ENCODE data around the gene MAPK6. TPM values are rescaled to one million over a fixed set of nuclear protein-coding genes. Genes with fewer than 3 reads are reported as not detected.
"Not testable (repeated sequence)": the region's sequence is repeated elsewhere in the genome, so short reads cannot be mapped to it uniquely, and the experiment has no call there.

MAPK6 gene
- total RNA-seq, 3 donors from 2014 or later, result 20.8 to 32.2 (median 22.0) TPM

GRCh38 chr15:52054381-52054780, 35.4 kb downstream of the MAPK6 start:
- H3K27me3 ChIP-seq, result no peaks in the 10 kb centered on the region
- H3K4me1 ChIP-seq, result no peaks in the 10 kb centered on the region
- intact Hi-C loops (cut with DNase I; ENCODE audit: low total_unique reads), result no loop called here
- H3K9me3 ChIP-seq, result no peaks in the 10 kb centered on the region
- H3K27ac ChIP-seq, result no peak overlapping the region
- TF ChIP-seq POLR2AphosphoS5 (IDR thresholded peaks at IDR 0.05), result no peak
- TF ChIP-seq, protein P1, sequence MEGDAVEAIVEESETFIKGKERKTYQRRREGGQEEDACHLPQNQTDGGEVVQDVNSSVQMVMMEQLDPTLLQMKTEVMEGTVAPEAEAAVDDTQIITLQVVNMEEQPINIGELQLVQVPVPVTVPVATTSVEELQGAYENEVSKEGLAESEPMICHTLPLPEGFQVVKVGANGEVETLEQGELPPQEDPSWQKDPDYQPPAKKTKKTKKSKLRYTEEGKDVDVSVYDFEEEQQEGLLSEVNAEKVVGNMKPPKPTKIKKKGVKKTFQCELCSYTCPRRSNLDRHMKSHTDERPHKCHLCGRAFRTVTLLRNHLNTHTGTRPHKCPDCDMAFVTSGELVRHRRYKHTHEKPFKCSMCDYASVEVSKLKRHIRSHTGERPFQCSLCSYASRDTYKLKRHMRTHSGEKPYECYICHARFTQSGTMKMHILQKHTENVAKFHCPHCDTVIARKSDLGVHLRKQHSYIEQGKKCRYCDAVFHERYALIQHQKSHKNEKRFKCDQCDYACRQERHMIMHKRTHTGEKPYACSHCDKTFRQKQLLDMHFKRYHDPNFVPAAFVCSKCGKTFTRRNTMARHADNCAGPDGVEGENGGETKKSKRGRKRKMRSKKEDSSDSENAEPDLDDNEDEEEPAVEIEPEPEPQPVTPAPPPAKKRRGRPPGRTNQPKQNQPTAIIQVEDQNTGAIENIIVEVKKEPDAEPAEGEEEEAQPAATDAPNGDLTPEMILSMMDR (IDR thresholded peaks at IDR 0.05), result no peak
- TF ChIP-seq POLR2A (IDR thresholded peaks at IDR 0.05), result no peak
- H3K4me3 ChIP-seq, result no peak overlapping the region
- no peak for DNase-seq (ENCODE audit: low spot score in 2 of 2)
- peaks cover 3% of the 10 kb centered on the region for H3K36me3 ChIP-seq

DNA sequence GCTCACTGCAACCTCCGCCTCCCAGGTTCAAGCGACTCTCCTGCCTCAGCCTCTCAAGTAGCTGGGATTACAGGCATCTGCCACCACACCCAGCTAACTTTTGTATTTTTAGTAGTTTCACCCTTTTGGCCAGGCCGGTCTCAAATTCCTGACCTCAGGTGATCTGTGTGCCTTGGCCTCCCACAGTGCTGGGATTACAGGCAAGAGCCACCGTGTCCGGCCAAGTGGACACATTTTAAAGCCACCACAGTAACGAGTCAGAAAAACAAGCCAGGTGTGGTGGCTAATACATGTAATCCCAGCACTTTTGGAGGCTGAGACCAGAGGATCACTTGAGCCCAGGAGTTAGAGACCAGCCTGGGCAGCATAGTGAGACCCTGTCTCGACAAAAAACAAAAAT, 35.8 kb downstream of the MAPK6 start:
- H3K4me1 ChIP-seq; H3K27me3 ChIP-seq; H3K27ac ChIP-seq; H3K4me3 ChIP-seq; DNase-seq (ENCODE audit: low spot score in 2 of 2); H3K36me3 ChIP-seq; intact Hi-C loops (cut with DNase I; ENCODE audit: low total_unique reads); H3K9me3 ChIP-seq: not testable (repeated sequence)

GRCh38 chr15:52056001-52056400, 37.0 kb downstream of the MAPK6 start:
- H3K9me3 ChIP-seq, result no peaks in the 10 kb centered on the region
- no peaks in the 10 kb centered on the region for H3K27me3 ChIP-seq
- H3K36me3 ChIP-seq, result peaks cover 3% of the 10 kb centered on the region
- TF ChIP-seq POLR2AphosphoS5 (IDR thresholded peaks at IDR 0.05), result no peak
- TF ChIP-seq, protein P1 (IDR thresholded peaks at IDR 0.05), result no peak
- TF ChIP-seq POLR2A (IDR thresholded peaks at IDR 0.05), result no peak
- H3K27ac ChIP-seq, result no peak overlapping the region
- no peak overlapping the region for H3K4me3 ChIP-seq
- no peak for DNase-seq (ENCODE audit: low spot score in 2 of 2)
- no peaks in the 10 kb centered on the region for H3K4me1 ChIP-seq
- intact Hi-C loops (cut with DNase I; ENCODE audit: low total_unique reads), result no loop called here

DNA sequence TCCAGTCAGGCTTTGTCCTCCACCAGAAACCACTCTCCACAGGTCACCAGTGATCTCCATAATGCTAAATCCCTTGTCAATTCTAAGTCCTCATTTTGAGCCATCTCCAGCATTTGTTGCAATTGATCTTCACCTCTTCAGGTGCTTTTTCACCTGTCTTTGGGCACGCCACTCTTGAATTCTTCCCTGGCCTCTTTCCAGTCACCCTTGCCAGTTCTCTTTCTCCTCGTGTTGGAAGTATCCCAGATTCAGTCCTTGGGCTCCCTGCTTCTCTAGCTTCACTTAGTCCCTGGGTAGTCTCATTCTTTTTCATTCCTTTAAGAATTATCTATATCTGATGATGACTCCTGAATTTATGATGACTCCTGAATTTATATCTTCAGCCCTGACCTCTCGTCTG, 37.5 kb downstream of the MAPK6 start:
- Histone ChIP-seq H3K4me1 (no peaks in the 10 kb centered on the region), H3K27ac (no peak overlapping the region), H3K27me3 (no peaks in the 10 kb centered on the region), H3K36me3 (peaks cover 3% of the 10 kb centered on the region), H3K4me3 (no peak overlapping the region), H3K9me3 (no peaks in the 10 kb centered on the region)
- no peak for TF ChIP-seq POLR2AphosphoS5 (IDR thresholded peaks at IDR 0.05)
- TF ChIP-seq, protein P1 (IDR thresholded peaks at IDR 0.05), result no peak
- no peak for TF ChIP-seq POLR2A (IDR thresholded peaks at IDR 0.05)
- DNase-seq (ENCODE audit: low spot score in 2 of 2), result no peak
- intact Hi-C loops (cut with DNase I; ENCODE audit: low total_unique reads), result no loop called here

- Histone ChIP-seq H3K9me3 (no peaks in the 10 kb centered on the region), H3K36me3 (no peaks in the 10 kb centered on the region), H3K27me3 (no peaks in the 10 kb centered on the region), H3K4me3 (no peak overlapping the region), H3K4me1 (no peaks in the 10 kb centered on the region), H3K27ac (no peak overlapping the region)
- DNase-seq (ENCODE audit: low spot score in 2 of 2), result no peak
- TF ChIP-seq POLR2A (IDR thresholded peaks at IDR 0.05) (no peak), POLR2AphosphoS5 (IDR thresholded peaks at IDR 0.05) (no peak)
- TF ChIP-seq, protein P1 (IDR thresholded peaks at IDR 0.05), result no peak
- intact Hi-C loops (cut with DNase I; ENCODE audit: low total_unique reads), result no loop called here
These were observed 39.0 kb downstream of the MAPK6 start for GRCh38 chr15:52057996-52058395.

GRCh38 chr15:52060501-52060900, 41.5 kb downstream of the MAPK6 start:
- DNase-seq (ENCODE audit: low spot score in 2 of 2), result no peak
- Histone ChIP-seq H3K36me3 (no peaks in the 10 kb centered on the region), H3K27me3 (no peaks in the 10 kb centered on the region), H3K4me1 (no peaks in the 10 kb centered on the region), H3K27ac (no peak overlapping the region), H3K9me3 (no peaks in the 10 kb centered on the region), H3K4me3 (no peak overlapping the region)
- TF ChIP-seq POLR2AphosphoS5 (IDR thresholded peaks at IDR 0.05), result no peak
- TF ChIP-seq POLR2A (IDR thresholded peaks at IDR 0.05), result no peak
- TF ChIP-seq, protein P1 (IDR thresholded peaks at IDR 0.05), result no peak
- intact Hi-C loops (cut with DNase I; ENCODE audit: low total_unique reads), result no loop called here

Data from breast epithelium (tissue), 4 donors.